Gastroesophageal sphincter (tissue), 3 donors: ENCODE results near the gene UBE2N.

Source experiments
- CTCF ChIP-seq, 4 experiments: fragments of 200-600 bp in 2 of 4; fragments of 450-650 bp in 2 of 4; sonication (generic) in 1 of 4; IDR thresholded peaks; one replicate each; pipeline ENCODE4 v1.5.1; 2017 to 2019; ENCODE audit warnings: antibody characterized with exemption in 4 of 4, mild to moderate bottlenecking in 2 of 4, moderate library complexity in 2 of 4
- EP300 ChIP-seq: sonication (generic); formaldehyde crosslinking; IDR thresholded peaks from one replicate; pipeline ENCODE4 v1.6.1; 2017; ENCODE audit warnings: antibody characterized with exemption, mild to moderate bottlenecking
- POLR2A ChIP-seq, 2 donors: fragments of 450-650 bp; IDR thresholded peaks; one replicate each; pipeline ENCODE4 v1.6.1; 2017; ENCODE audit warnings: antibody characterized with exemption in 2 of 2, mild to moderate bottlenecking in 2 of 2, moderate library complexity in 1 of 2
- POLR2AphosphoS5 ChIP-seq: sonication (generic); formaldehyde crosslinking; IDR thresholded peaks from one replicate; pipeline ENCODE4 v1.6.1; 2017; ENCODE audit warnings: antibody characterized with exemption

- TF ChIP-seq POLR2A (IDR thresholded peaks at IDR 0.05): no peak
- no peak for TF ChIP-seq CTCF (IDR thresholded peaks at IDR 0.05)
- no peak for TF ChIP-seq POLR2AphosphoS5
- TF ChIP-seq EP300: no peak
These were observed 33.8 kb downstream of the UBE2N start for GRCh38 chr12:93407963-93408283.
